GM23338 (cell line): Measurements from ENCODE around the gene DMAC2L. TPM values are rescaled to one million over a fixed set of nuclear protein-coding genes. Genes with fewer than 3 reads are reported as not detected.
A peak's percentile ranks its signal among the peaks of the same experiment; 100 is the strongest.

Source experiments
- ATAC-seq: fragments of 200-7000 bp; cut with Tn5 transposase; 3 replicates; pipeline ENCODE4 v1.9.1; 2020
- DNase-seq: peaks from one replicate; pipeline ENCODE4 v3.0.0-alpha.2; 2015; ENCODE audit warnings: low spot score
- H2AFZ ChIP-seq: fragments of 200-600 bp; sonication (generic); 2 replicates; pipeline ENCODE4 v1.8.0; 2016; ENCODE audit warnings: antibody characterized with exemption, mild to moderate bottlenecking, moderate library complexity
- H3F3A ChIP-seq: fragments of 200-600 bp; sonication (generic); replicated peaks from 2 replicates; pipeline ENCODE4 v1.8.0; 2017; ENCODE audit warnings: antibody characterized with exemption, mixed run types, low read depth
- H3K27ac ChIP-seq: fragments of 200-600 bp; sonication (generic); 2 replicates; pipeline ENCODE4 v1.6.1; 2016; ENCODE audit warnings: low read depth
- H3K27me3 ChIP-seq: fragments of 200-600 bp; sonication (generic); 2 replicates; pipeline ENCODE4 v1.8.0; 2016; ENCODE audit warnings: mild to moderate bottlenecking, mixed run types, moderate library complexity; ENCODE audit not compliant: insufficient read depth
- H3K36me3 ChIP-seq: fragments of 200-600 bp; sonication (generic); 2 replicates; pipeline ENCODE4 v1.8.0; 2016; ENCODE audit warnings: mild to moderate bottlenecking; ENCODE audit not compliant: insufficient read depth
- H3K4me1 ChIP-seq: fragments of 200-600 bp; sonication (generic); 2 replicates; pipeline ENCODE4 v1.8.0; 2016; ENCODE audit warnings: mild to moderate bottlenecking, moderate library complexity; ENCODE audit not compliant: insufficient read depth
- H3K4me2 ChIP-seq: fragments of 200-600 bp; sonication (generic); 2 replicates; pipeline ENCODE4 v1.7.1; 2017; ENCODE audit warnings: mixed run types
- H3K4me3 ChIP-seq: fragments of 200-600 bp; sonication (generic); 2 replicates; pipeline ENCODE4 v1.6.1; 2016; ENCODE audit warnings: mixed run types
- H3K79me2 ChIP-seq: fragments of 200-600 bp; sonication (generic); replicated peaks from 2 replicates; pipeline ENCODE4 v1.8.0; 2017; ENCODE audit warnings: mild to moderate bottlenecking; ENCODE audit not compliant: insufficient read depth
- H3K9me2 ChIP-seq: fragments of 200-600 bp; sonication (generic); 2 replicates; pipeline ENCODE4 v1.8.0; 2017; ENCODE audit not compliant: insufficient read depth
- H4K20me1 ChIP-seq: fragments of 200-600 bp; sonication (generic); replicated peaks from 2 replicates; pipeline ENCODE4 v1.8.0; 2017; ENCODE audit warnings: mild to moderate bottlenecking; ENCODE audit not compliant: insufficient read depth
- H3K27ac Mint-ChIP-seq: 2 replicates; pipeline ENCODE4 v1.8.0; 2020; ENCODE audit warnings: inconsistent platforms, mild to moderate bottlenecking, moderate library complexity, mixed read lengths
- H3K27me3 Mint-ChIP-seq: 3 replicates; pipeline ENCODE4 v1.8.0; 2022; ENCODE audit warnings: low read depth, mild to moderate bottlenecking, moderate library complexity, mixed read lengths, inconsistent platforms; ENCODE audit not compliant: insufficient read depth, poor library complexity
- H3K36me3 Mint-ChIP-seq: 3 replicates; pipeline ENCODE4 v1.8.0; 2021; ENCODE audit warnings: low read depth, mild to moderate bottlenecking, inconsistent platforms, moderate library complexity, mixed read lengths
- H3K4me1 Mint-ChIP-seq: 3 replicates; pipeline ENCODE4 v1.8.0; 2020; ENCODE audit warnings: mild to moderate bottlenecking, inconsistent platforms, mixed read lengths
- H3K4me3 Mint-ChIP-seq: 3 replicates; pipeline ENCODE4 v1.8.0; 2021; ENCODE audit warnings: moderate library complexity, mild to moderate bottlenecking, inconsistent platforms, mixed read lengths
- H3K9me3 Mint-ChIP-seq: 3 replicates; pipeline ENCODE4 v1.8.0; 2020; ENCODE audit warnings: moderate library complexity, mild to moderate bottlenecking, inconsistent platforms, mixed read lengths
- CTCF ChIP-seq, 2 experiments: fragments of 200-600 bp in 1 of 2; sonication (generic) in 1 of 2; conservative IDR thresholded peaks; 2 replicates each; pipeline versions ENCODE4 v1.5.1 to v1.6.1; 2016 to 2017; ENCODE audit warnings: antibody characterized with exemption in 2 of 2, low read depth in 2 of 2, mild to moderate bottlenecking in 2 of 2, moderate library complexity in 1 of 2
- EZH2 ChIP-seq: fragments of 200-600 bp; sonication (generic); IDR thresholded peaks from one replicate; pipeline ENCODE4 v1.8.0; 2017; ENCODE audit warnings: antibody characterized with exemption, mild to moderate bottlenecking, low read depth; ENCODE audit not compliant: unreplicated experiment
- EZH2phosphoT487 ChIP-seq: fragments of 200-600 bp; sonication (generic); IDR thresholded peaks from one replicate; pipeline ENCODE4 v1.8.1; 2018; ENCODE audit warnings: antibody characterized with exemption; ENCODE audit not compliant: unreplicated experiment
- NANOG ChIP-seq: IDR thresholded peaks from 2 replicates; pipeline ENCODE4 v1.6.1; 2016; ENCODE audit warnings: antibody characterized with exemption, borderline replicate concordance
- ZNF331 ChIP-seq: fragments of 250-450 bp; sonication (Bioruptor Pico); IDR thresholded peaks from 2 replicates; pipeline ENCODE4 v1.5.0; 2020; ENCODE audit warnings: low read depth, mild to moderate bottlenecking, moderate library complexity
- ZNF462 ChIP-seq: fragments of 250-450 bp; sonication (Bioruptor Pico); IDR thresholded peaks from 2 replicates; pipeline ENCODE4 v1.5.0; 2020; ENCODE audit warnings: mild to moderate bottlenecking, moderate library complexity
- polyA plus RNA-seq: library from polyadenylated mRNA; unstranded; fragments of >200 nt; fragmentation: Nextera tagmentation; extraction: Ambion mirVana; gene quantifications from 2 replicates; pipeline ENCODE4 v1.2.1, GENCODE V29; 2016
- total RNA-seq: library from RNA; depleted of rRNA; stranded (reverse); fragments of >200 nt; shearing (Covaris generic); gene quantifications from 2 replicates; pipeline ENCODE4 v1.2.3, GENCODE V29; 2014

Gene DMAC2L
- total and polyA plus RNA-seq, 2 experiments from 2014 or later, result 22.5 to 33.8 TPM

GRCh38 chr14:50299585-50299984 lies 12.5 kb upstream of the DMAC2L start:
- H3K27me3 Mint-ChIP-seq, result peaks cover 3% of the 10 kb centered on the region
- peaks cover 8% of the 10 kb centered on the region; the same call in 2 of the 3 replicates for H3K4me1 Mint-ChIP-seq
- H3K36me3 Mint-ChIP-seq, result peaks cover 44% of the 10 kb centered on the region
- DNase-seq (peak; percentile 39), ATAC-seq (peak; percentile 36; the same call in 1 of the 3 replicates)
- Histone ChIP-seq H3K36me3 (0 out of 2 replicates have a peak, but pooled peaks cover 3% of the 10 kb centered on the region), H3K4me1 (0 out of 2 replicates have a peak, but pooled peaks cover 4% of the 10 kb centered on the region), H3K9me2 (no peaks in the 10 kb centered on the region), H3K4me3 (no peak overlapping the region), H3F3A (no peaks in the 10 kb centered on the region), H2AFZ (no peak overlapping the region), H3K4me2 (0 out of 2 replicates have a peak overlapping the region, but pooled peaks have one; percentile 17), H3K27me3 (no peaks in the 10 kb centered on the region), H4K20me1 (no peaks in the 10 kb centered on the region), H3K79me2 (peaks cover 67% of the 10 kb centered on the region), H3K27ac (peak overlapping the region; percentile 72)
- peak; percentile 78 for TF ChIP-seq NANOG
- no peak for TF ChIP-seq ZNF462
- no peak for TF ChIP-seq EZH2phosphoT487
- no peak overlapping the region for H3K4me3 Mint-ChIP-seq
- peaks cover 10% of the 10 kb centered on the region; the same call in 2 of the 3 replicates for H3K9me3 Mint-ChIP-seq
- H3K27ac Mint-ChIP-seq, result peak overlapping the region; percentile 78; the same call in 1 of the 2 replicates

- peaks cover 48% of the 10 kb centered on the region for H3K36me3 Mint-ChIP-seq
- H3K4me2 ChIP-seq, result no peak overlapping the region
- peaks cover 79% of the 10 kb centered on the region for H3K79me2 ChIP-seq
- no peaks in the 10 kb centered on the region for H3K27me3 ChIP-seq
- no peak for DNase-seq
- H3K27ac ChIP-seq, result no peak overlapping the region
- no peak for ATAC-seq
- H3K9me3 Mint-ChIP-seq, result peaks cover 10% of the 10 kb centered on the region; the same call in 2 of the 3 replicates
- no peaks in the 10 kb centered on the region; the same call in 1 of the 2 replicates for H4K20me1 ChIP-seq
- no peak overlapping the region for H2AFZ ChIP-seq
- peaks cover 3% of the 10 kb centered on the region for H3K27me3 Mint-ChIP-seq
- no peak overlapping the region for H3K27ac Mint-ChIP-seq
- peaks cover 8% of the 10 kb centered on the region; the same call in 2 of the 3 replicates for H3K4me1 Mint-ChIP-seq
- H3K4me3 Mint-ChIP-seq, result no peak overlapping the region
- H3K4me1 ChIP-seq, result 0 out of 2 replicates have a peak, but pooled peaks cover 4% of the 10 kb centered on the region
- H3F3A ChIP-seq, result no peaks in the 10 kb centered on the region
- H3K36me3 ChIP-seq, result 0 out of 2 replicates have a peak, but pooled peaks cover 3% of the 10 kb centered on the region
- no peak overlapping the region for H3K4me3 ChIP-seq
- H3K9me2 ChIP-seq, result no peaks in the 10 kb centered on the region
- TF ChIP-seq CTCF (conservative IDR thresholded peaks at IDR 0.05; ENCODE audit: low read depth in 2 of 2) (no peak), EZH2phosphoT487 (no peak), EZH2 (no peak), ZNF331 (CRISPR knock-in tag) (no peak)
Measured at GRCh38 chr14:50301914-50302313, 10.2 kb upstream of the DMAC2L start.
